ENCODE measurements around the gene LIMA1.
"Not testable (repeated sequence)": the region's sequence is repeated elsewhere in the genome, so short reads cannot be mapped to it uniquely, and the experiment has no call there.

LIMA1 gene

GRCh38 chr12:50248411-50248810 lies 34.9 kb downstream of the LIMA1 start:
- DNase-seq (ENCODE audit: low read depth, low spot score): no peak

- not testable (repeated sequence) for DNase-seq (ENCODE audit: low read depth, low spot score)
Measured at GRCh38 chr12:50247665-50248064, 35.7 kb downstream of the LIMA1 start.

GRCh38 chr12:50246873-50247612 lies 36.3 kb downstream of the LIMA1 start:
- DNase-seq (ENCODE audit: low read depth, low spot score): no peak

- DNase-seq (ENCODE audit: low read depth, low spot score): no peak
Measured at GRCh38 chr12:50246197-50246865, 37.0 kb downstream of the LIMA1 start.

GRCh38 chr12:50243507-50243906 lies 39.8 kb downstream of the LIMA1 start:
- DNase-seq (ENCODE audit: low read depth, low spot score): no peak

GRCh38 chr12:50242751-50243191 lies 40.5 kb downstream of the LIMA1 start:
- DNase-seq (ENCODE audit: low read depth, low spot score): no peak

GRCh38 chr12:50241178-50241577 lies 42.1 kb downstream of the LIMA1 start:
- no peak for DNase-seq (ENCODE audit: low read depth, low spot score)

- DNase-seq (ENCODE audit: low read depth, low spot score): no peak
Measured at GRCh38 chr12:50240792-50241114, 42.6 kb downstream of the LIMA1 start.

GRCh38 chr12:50240096-50240791 lies 43.1 kb downstream of the LIMA1 start:
- no peak for DNase-seq (ENCODE audit: low read depth, low spot score)

GRCh38 chr12:50239355-50239891 lies 43.9 kb downstream of the LIMA1 start:
- DNase-seq (ENCODE audit: low read depth, low spot score): no peak

GRCh38 chr12:50234347-50234746 lies 49.0 kb downstream of the LIMA1 start:
- no peak for DNase-seq (ENCODE audit: low read depth, low spot score)

GRCh38 chr12:50232771-50233209 lies 50.5 kb downstream of the LIMA1 start:
- no peak for DNase-seq (ENCODE audit: low read depth, low spot score)

- no peak for DNase-seq (ENCODE audit: low read depth, low spot score)
Measured at GRCh38 chr12:50232206-50232605, 51.1 kb downstream of the LIMA1 start.

GRCh38 chr12:50231346-50231745 lies 52.0 kb downstream of the LIMA1 start:
- no peak for DNase-seq (ENCODE audit: low read depth, low spot score)

GRCh38 chr12:50230217-50230616 lies 53.1 kb downstream of the LIMA1 start:
- DNase-seq (ENCODE audit: low read depth, low spot score): no peak

GRCh38 chr12:50224026-50224692 lies 59.2 kb downstream of the LIMA1 start:
- DNase-seq (ENCODE audit: low read depth, low spot score): no peak

GRCh38 chr12:50222275-50222783 lies 61.0 kb downstream of the LIMA1 start:
- DNase-seq (ENCODE audit: low read depth, low spot score): no peak

- no peak for DNase-seq (ENCODE audit: low read depth, low spot score)
Measured at GRCh38 chr12:50221228-50222008, 61.9 kb downstream of the LIMA1 start.

- DNase-seq (ENCODE audit: low read depth, low spot score): no peak
Measured at GRCh38 chr12:50220363-50220995, 62.8 kb downstream of the LIMA1 start.

GRCh38 chr12:50219544-50219943 lies 63.8 kb downstream of the LIMA1 start:
- no peak for DNase-seq (ENCODE audit: low read depth, low spot score)
